GM04504 (cell line): ENCODE data around the gene C10orf95.

ENCODE experiments used
- DNase-seq: peaks from one replicate; pipeline ENCODE4 v3.0.0-alpha.2; 2012; ENCODE audit warnings: low read depth

Gene C10orf95

GRCh38 chr10:102434394-102435132 is 16.8 kb downstream of the C10orf95 start:
- DNase-seq = no peak

- DNase-seq = no peak
Observed at GRCh38 chr10:102433619-102434046, 17.7 kb downstream of the C10orf95 start.

- DNase-seq = peak; percentile 91
Observed at GRCh38 chr10:102432162-102432950, 19.0 kb downstream of the C10orf95 start, which contains the start of gene CUEDC2. Gene CUEDC2, minus strand, starts transcription at chr10:102432574. Its CDS starts 7,386 bp downstream, at chr10:102425188.

- no peak for DNase-seq
Observed at GRCh38 chr10:102431452-102432124, 19.8 kb downstream of the C10orf95 start.

- no peak for DNase-seq
Observed at GRCh38 chr10:102429468-102429867, 21.9 kb downstream of the C10orf95 start.

GRCh38 chr10:102426803-102427287 is 24.5 kb downstream of the C10orf95 start:
- DNase-seq = no peak

- no peak for DNase-seq
Observed at GRCh38 chr10:102425444-102425843, 25.9 kb downstream of the C10orf95 start.

- no peak for DNase-seq
Observed at GRCh38 chr10:102424916-102425315, 26.4 kb downstream of the C10orf95 start.

- DNase-seq = no peak
Observed at GRCh38 chr10:102424145-102424544, 27.2 kb downstream of the C10orf95 start.

GRCh38 chr10:102423372-102423968 is 27.9 kb downstream of the C10orf95 start:
- DNase-seq = no peak

- DNase-seq = peak; percentile 46
Observed at GRCh38 chr10:102422545-102423129, 28.7 kb downstream of the C10orf95 start.

GRCh38 chr10:102421757-102422512 is 29.4 kb downstream of the C10orf95 start:
- no peak for DNase-seq

- no peak for DNase-seq
Observed at GRCh38 chr10:102421507-102421756, 29.9 kb downstream of the C10orf95 start.

- DNase-seq = peak; percentile 95
Observed at GRCh38 chr10:102420714-102421506, 30.4 kb downstream of the C10orf95 start, which contains the start of gene FBXL15. Gene FBXL15, plus strand, starts transcription at chr10:102420836. Its CDS starts 294 bp downstream, at chr10:102421130.

GRCh38 chr10:102420181-102420713 is 31.1 kb downstream of the C10orf95 start:
- no peak for DNase-seq

GRCh38 chr10:102419269-102420180 is 31.8 kb downstream of the C10orf95 start:
- no peak for DNase-seq

GRCh38 chr10:102418622-102419268 is 32.6 kb downstream of the C10orf95 start, which contains the start of gene PSD:
Gene PSD, minus strand, starts transcription at chr10:102418785. Its CDS starts 1,747 bp downstream, at chr10:102417038.
- no peak for DNase-seq

- DNase-seq = no peak
Observed at GRCh38 chr10:102416695-102417094, 34.6 kb downstream of the C10orf95 start.
